ENCODE data around the gene GJC2.

GJC2 gene

GRCh38 chr1:228149406-228150119 lies at the start of gene GJC2:
Gene GJC2 (plus strand): TSS chr1:228149930. CDS start chr1:228157759, 7,829 bp downstream.
- TF ChIP-seq CEBPB (IDR thresholded peaks at IDR 0.05) (no peak), TAF1 (IDR thresholded peaks at IDR 0.05; ENCODE audit: low read depth) (no peak), YY1 (IDR thresholded peaks at IDR 0.05; ENCODE audit: low read depth) (no peak), CREB1 (IDR thresholded peaks at IDR 0.05; ENCODE audit: low read depth) (no peak), RAD21 (IDR thresholded peaks at IDR 0.05; ENCODE audit: low read depth) (no peak), TEAD4 (IDR thresholded peaks at IDR 0.05) (no peak)

- no peak for TF ChIP-seq TEAD4 (IDR thresholded peaks at IDR 0.05)
- no peak for TF ChIP-seq RAD21 (IDR thresholded peaks at IDR 0.05; ENCODE audit: low read depth)
- TF ChIP-seq YY1 (IDR thresholded peaks at IDR 0.05; ENCODE audit: low read depth), result no peak
- no peak for TF ChIP-seq TCF12 (IDR thresholded peaks at IDR 0.05; ENCODE audit: low read depth)
- no peak for TF ChIP-seq CREB1 (IDR thresholded peaks at IDR 0.05; ENCODE audit: low read depth)
- TF ChIP-seq MAX (IDR thresholded peaks at IDR 0.05), result no peak
- no peak for TF ChIP-seq TAF1 (IDR thresholded peaks at IDR 0.05; ENCODE audit: low read depth)
- TF ChIP-seq FOXM1 (IDR thresholded peaks at IDR 0.05; ENCODE audit: borderline replicate concordance, low read depth), result no peak
- no peak for TF ChIP-seq NFIC (IDR thresholded peaks at IDR 0.05)
- TF ChIP-seq REST (IDR thresholded peaks at IDR 0.05; ENCODE audit: low read depth), result no peak
- no peak for TF ChIP-seq USF1 (IDR thresholded peaks at IDR 0.05)
- no peak for TF ChIP-seq EGR1 (IDR thresholded peaks at IDR 0.05)
- no peak for TF ChIP-seq CEBPB (IDR thresholded peaks at IDR 0.05)
- TF ChIP-seq EP300 (IDR thresholded peaks at IDR 0.05; ENCODE audit: borderline replicate concordance), result no peak
- TF ChIP-seq ZBTB7A (IDR thresholded peaks at IDR 0.05; ENCODE audit: low read depth), result no peak
These were observed 48.7 kb upstream of the GJC2 start for GRCh38 chr1:228100822-228101613.

- no peak for TF ChIP-seq CEBPB (IDR thresholded peaks at IDR 0.05)
- TF ChIP-seq USF1 (IDR thresholded peaks at IDR 0.05), result peak; percentile 56
These were observed 48.1 kb upstream of the GJC2 start for GRCh38 chr1:228101614-228101993.

GRCh38 chr1:228101994-228102790 lies 47.5 kb upstream of the GJC2 start:
- TF ChIP-seq EGR1 (IDR thresholded peaks at IDR 0.05) (no peak), EP300 (IDR thresholded peaks at IDR 0.05; ENCODE audit: borderline replicate concordance) (no peak), MAX (IDR thresholded peaks at IDR 0.05) (peak; percentile 50), ZBTB7A (IDR thresholded peaks at IDR 0.05; ENCODE audit: low read depth) (peak; percentile 68; the same call in 1 of the 2 replicates)

GRCh38 chr1:228102791-228103620 lies 46.7 kb upstream of the GJC2 start, which contains the start of gene C1orf35:
Gene C1orf35 (minus strand): TSS chr1:228103325. CDS start chr1:228103227, 98 bp downstream.
- TF ChIP-seq CREB1 (IDR thresholded peaks at IDR 0.05; ENCODE audit: low read depth) (peak; percentile 91), EP300 (IDR thresholded peaks at IDR 0.05; ENCODE audit: borderline replicate concordance) (peak; percentile 8; the same call in 1 of the 2 replicates), REST (IDR thresholded peaks at IDR 0.05; ENCODE audit: low read depth) (no peak), ZBTB7A (IDR thresholded peaks at IDR 0.05; ENCODE audit: low read depth) (peak; percentile 80; the same call in 1 of the 2 replicates), NFIC (IDR thresholded peaks at IDR 0.05) (no peak), EGR1 (IDR thresholded peaks at IDR 0.05) (peak; percentile 72), USF1 (IDR thresholded peaks at IDR 0.05) (no peak), MAX (IDR thresholded peaks at IDR 0.05) (peak; percentile 95), CEBPB (IDR thresholded peaks at IDR 0.05) (no peak), TAF1 (IDR thresholded peaks at IDR 0.05; ENCODE audit: low read depth) (peak; percentile 73), TEAD4 (IDR thresholded peaks at IDR 0.05) (no peak), TCF12 (IDR thresholded peaks at IDR 0.05; ENCODE audit: low read depth) (0 out of 2 replicates have a peak, but pooled peaks have one; percentile 15), YY1 (IDR thresholded peaks at IDR 0.05; ENCODE audit: low read depth) (peak; percentile 83)
